Prostate gland (tissue), 2 donors: ENCODE results near the gene HOXB7. TPM values are rescaled to one million over a fixed set of nuclear protein-coding genes. Genes with fewer than 3 reads are reported as not detected.

Experiments
- DNase-seq: peaks from one replicate; pipeline ENCODE4 v3.0.0-alpha.2; 2019; ENCODE audit warnings: low spot score
- H3K27ac ChIP-seq, 2 donors: fragments of 200-600 bp; sonication (generic); 2 replicates each; pipeline ENCODE4 v1.5.1; 2017 to 2019
- H3K27me3 ChIP-seq: fragments of 200-600 bp; sonication (generic); replicated peaks from 2 replicates; pipeline ENCODE4 v1.5.1; 2019; ENCODE audit not compliant: insufficient read depth
- H3K36me3 ChIP-seq, 2 donors: fragments of 200-600 bp; sonication (generic); 1 replicate in 1 of 2; 2 replicates in 1 of 2; pipeline versions ENCODE4 v1.5.1 to v1.8.1; 2017 to 2019
- H3K4me1 ChIP-seq: fragments of 200-600 bp; sonication (generic); replicated peaks from 2 replicates; pipeline ENCODE4 v1.5.1; 2019
- H3K4me3 ChIP-seq, 2 donors: fragments of 200-600 bp; sonication (generic); 2 replicates each; pipeline ENCODE4 v1.5.1; 2017 to 2019
- H3K9me3 ChIP-seq: fragments of 200-600 bp; sonication (generic); 2 replicates; pipeline ENCODE4 v1.5.1; 2017
- POLR2A ChIP-seq: fragments of 450-650 bp; IDR thresholded peaks from one replicate; pipeline ENCODE4 v1.6.1; 2016; ENCODE audit warnings: antibody characterized with exemption, mild to moderate bottlenecking
- POLR2AphosphoS5 ChIP-seq: sonication (generic); formaldehyde crosslinking; IDR thresholded peaks from one replicate; pipeline ENCODE4 v1.6.1; 2017; ENCODE audit warnings: antibody characterized with exemption
- WGBS: methylation state at CpG from one replicate; pipeline ENCODE4 v1.1.5; 2018; 5-methylcytosine and 5-hydroxymethylcytosine counted together
- intact Hi-C: fragments of 100-400 bp; cut with DNase I; formaldehyde crosslinking; loops from one replicate; pipeline ENCODE4 v1.14.2; 2022
- total RNA-seq, 2 donors: library from RNA; depleted of rRNA; stranded (reverse); fragments of >200 nt; gene quantifications; one replicate each; pipeline ENCODE4 v1.1.0, GENCODE V29; 2016
- TF ChIP-seq, protein P1 (sequence below), 4 experiments: fragments of 200-600 bp in 2 of 4; fragments of 450-650 bp in 2 of 4; sonication (generic) in 2 of 4; IDR thresholded peaks; 1 replicate in 3 of 4; 2 replicates in 1 of 4; pipeline ENCODE4 v1.5.1; 2016 to 2019; ENCODE audit warnings: antibody characterized with exemption in 4 of 4, mild to moderate bottlenecking in 2 of 4, moderate library complexity in 2 of 4

Gene HOXB7
- total RNA-seq, 2 donors from 2014 or later: 0.73 to 3.4 TPM

DNA sequence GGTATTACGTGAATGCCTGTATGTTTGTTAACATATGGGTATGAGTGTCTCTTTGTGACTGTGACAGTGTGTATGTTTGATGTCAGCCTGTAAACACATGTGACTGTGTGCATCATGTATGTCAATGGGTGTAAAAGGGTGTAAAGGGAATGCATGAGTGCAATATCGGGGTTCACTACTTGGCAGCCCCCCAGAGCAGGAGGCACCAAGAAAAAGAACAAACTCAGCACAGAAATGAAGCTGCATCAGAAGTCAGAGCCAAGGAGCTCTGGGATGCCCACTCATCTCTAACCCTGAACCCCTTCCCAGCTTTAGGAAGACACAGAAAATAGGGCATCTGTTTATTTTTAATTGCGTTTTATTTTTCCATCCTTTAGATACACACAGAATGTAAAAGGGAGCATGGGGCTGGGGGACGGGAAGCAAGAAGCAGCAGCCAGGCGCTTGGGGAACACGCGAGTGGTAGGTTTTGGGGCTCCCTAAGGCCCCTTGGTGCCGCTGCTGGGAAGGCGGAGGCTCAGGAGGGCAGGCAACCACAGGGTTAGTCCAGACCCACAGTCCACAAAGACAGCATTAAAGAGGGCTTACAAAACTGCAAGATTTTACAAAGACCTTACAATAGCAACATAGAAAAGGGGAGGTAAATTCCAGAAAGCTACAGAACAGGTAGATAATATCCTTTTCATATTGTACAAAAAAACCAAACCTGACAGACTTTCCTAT is 3.8 kb downstream of the HOXB7 start:
- intact Hi-C loops: no loop called here
- TF ChIP-seq POLR2A (no peak), POLR2AphosphoS5 (no peak)
- TF ChIP-seq, protein P1, sequence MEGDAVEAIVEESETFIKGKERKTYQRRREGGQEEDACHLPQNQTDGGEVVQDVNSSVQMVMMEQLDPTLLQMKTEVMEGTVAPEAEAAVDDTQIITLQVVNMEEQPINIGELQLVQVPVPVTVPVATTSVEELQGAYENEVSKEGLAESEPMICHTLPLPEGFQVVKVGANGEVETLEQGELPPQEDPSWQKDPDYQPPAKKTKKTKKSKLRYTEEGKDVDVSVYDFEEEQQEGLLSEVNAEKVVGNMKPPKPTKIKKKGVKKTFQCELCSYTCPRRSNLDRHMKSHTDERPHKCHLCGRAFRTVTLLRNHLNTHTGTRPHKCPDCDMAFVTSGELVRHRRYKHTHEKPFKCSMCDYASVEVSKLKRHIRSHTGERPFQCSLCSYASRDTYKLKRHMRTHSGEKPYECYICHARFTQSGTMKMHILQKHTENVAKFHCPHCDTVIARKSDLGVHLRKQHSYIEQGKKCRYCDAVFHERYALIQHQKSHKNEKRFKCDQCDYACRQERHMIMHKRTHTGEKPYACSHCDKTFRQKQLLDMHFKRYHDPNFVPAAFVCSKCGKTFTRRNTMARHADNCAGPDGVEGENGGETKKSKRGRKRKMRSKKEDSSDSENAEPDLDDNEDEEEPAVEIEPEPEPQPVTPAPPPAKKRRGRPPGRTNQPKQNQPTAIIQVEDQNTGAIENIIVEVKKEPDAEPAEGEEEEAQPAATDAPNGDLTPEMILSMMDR (IDR thresholded peaks at IDR 0.05): no peak
- Histone ChIP-seq H3K9me3 (no peaks in the 10 kb centered on the region), H3K27me3 (peaks cover 60% of the 10 kb centered on the region), H3K36me3 (no peaks in the 10 kb centered on the region), H3K27ac (no peak overlapping the region), H3K4me1 (peaks cover 3% of the 10 kb centered on the region), H3K4me3 (no peak overlapping the region)
- 77% methylated on average over 9 of the region's 9 CpGs for WGBS
- DNase-seq: no peak

GRCh38 chr17:48605991-48606891 is 4.6 kb downstream of the HOXB7 start:
- H3K36me3 ChIP-seq: no peaks in the 10 kb centered on the region
- no peak overlapping the region for H3K4me3 ChIP-seq
- TF ChIP-seq POLR2AphosphoS5: no peak
- no peak overlapping the region for H3K27ac ChIP-seq
- peaks cover 61% of the 10 kb centered on the region for H3K27me3 ChIP-seq
- no peak for DNase-seq
- 65% methylated on average over 41 of the region's 41 CpGs for WGBS
- intact Hi-C loops: no loop called here
- H3K4me1 ChIP-seq: peaks cover 3% of the 10 kb centered on the region
- H3K9me3 ChIP-seq: no peaks in the 10 kb centered on the region

- no peaks in the 10 kb centered on the region for H3K9me3 ChIP-seq
- no peak overlapping the region for H3K4me3 ChIP-seq
- H3K4me1 ChIP-seq: peaks cover 3% of the 10 kb centered on the region
- intact Hi-C loops: no loop called here
- WGBS: 44% methylated on average over 10 of the region's 10 CpGs
- TF ChIP-seq POLR2AphosphoS5: no peak
- TF ChIP-seq POLR2A: no peak
- TF ChIP-seq, protein P1 (IDR thresholded peaks at IDR 0.05): no peak
- peaks cover 62% of the 10 kb centered on the region for H3K27me3 ChIP-seq
- no peaks in the 10 kb centered on the region for H3K36me3 ChIP-seq
- no peak overlapping the region for H3K27ac ChIP-seq
- DNase-seq: no peak
Observed at GRCh38 chr17:48605409-48605919, 5.4 kb downstream of the HOXB7 start.

DNA sequence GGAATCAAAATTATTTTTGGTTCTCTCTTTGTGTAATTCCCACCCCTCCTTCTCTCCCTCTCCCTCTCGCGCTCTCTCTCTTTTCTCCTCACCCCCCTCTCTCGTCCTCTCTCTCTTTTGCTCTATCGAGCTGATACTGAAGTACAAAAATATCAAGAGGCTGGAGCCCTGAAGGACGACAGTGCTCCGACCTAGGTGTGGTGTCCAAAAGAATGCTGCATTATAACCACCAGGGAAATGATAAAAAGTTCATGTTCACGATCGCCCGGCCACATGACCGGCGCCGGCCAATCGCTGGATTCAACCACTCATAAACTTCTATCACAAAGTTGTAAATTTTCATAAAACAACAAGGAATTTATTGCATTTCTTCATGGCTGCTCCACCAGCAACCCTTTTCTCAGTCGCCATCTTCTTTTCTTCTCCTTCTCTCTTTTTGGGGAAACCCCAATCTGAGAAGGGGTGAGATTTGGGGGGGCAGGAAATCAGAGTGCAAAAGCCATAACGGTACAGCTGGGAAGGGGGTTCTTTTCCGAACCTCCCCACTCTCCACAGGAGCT is 6.0 kb downstream of the HOXB7 start, which contains the start of gene HOXB6:
TSS of gene HOXB6 (minus strand) at position 217 of the 560 bp plus-strand sequence. CDS start 6,836 bp downstream, outside the sequence.
- H3K27me3 ChIP-seq: peaks cover 63% of the 10 kb centered on the region
- DNase-seq: no peak
- H3K36me3 ChIP-seq: no peaks in the 10 kb centered on the region
- intact Hi-C loops: no loop called here
- TF ChIP-seq POLR2AphosphoS5: no peak
- 11% methylated on average over 16 of the region's 16 CpGs for WGBS
- no peaks in the 10 kb centered on the region for H3K4me1 ChIP-seq
- no peak within 1 kb of the TSS for H3K4me3 ChIP-seq
- H3K9me3 ChIP-seq: no peaks in the 10 kb centered on the region
- no peak within 1 kb of the TSS for H3K27ac ChIP-seq

GRCh38 chr17:48603959-48604769 is 6.7 kb downstream of the HOXB7 start:
- H3K4me1 ChIP-seq: no peaks in the 10 kb centered on the region
- H3K4me3 ChIP-seq: no peak overlapping the region
- H3K27ac ChIP-seq: no peak overlapping the region
- H3K9me3 ChIP-seq: no peaks in the 10 kb centered on the region
- 5% methylated on average over 21 of the region's 21 CpGs for WGBS
- peaks cover 64% of the 10 kb centered on the region for H3K27me3 ChIP-seq
- intact Hi-C loops: no loop called here
- DNase-seq: no peak
- TF ChIP-seq, protein P1 (IDR thresholded peaks at IDR 0.05): no peak
- no peak for TF ChIP-seq POLR2A
- no peak for TF ChIP-seq POLR2AphosphoS5
- no peaks in the 10 kb centered on the region for H3K36me3 ChIP-seq
